Measurements from ENCODE around the gene FAM193B. TPM values are rescaled to one million over a fixed set of nuclear protein-coding genes. Genes with fewer than 3 reads are reported as not detected.

The FAM193B gene
- total and polyA plus RNA-seq, 4 donors: 14.3 to 31.8 (median 15.8) TPM

GRCh38 chr5:177520916-177521513, 33.3 kb downstream of the FAM193B start (continued):
- no peak for TF ChIP-seq CTCF (IDR thresholded peaks at IDR 0.05; ENCODE audit: low read depth, low read length, missing input control)
- no peak for TF ChIP-seq RXRA (IDR thresholded peaks at IDR 0.05)
- no peak for TF ChIP-seq YY1 (IDR thresholded peaks at IDR 0.05)

- H3K27me3 ChIP-seq (ENCODE audit: control insufficient read depth in 4 of 4, insufficient read depth in 4 of 4, low read length in 3 of 4): no peaks in the 10 kb centered on the region
- H3K9ac ChIP-seq (ENCODE audit: low read depth in 1 of 2, low read length in 2 of 2): no peak overlapping the region
- H3K27ac ChIP-seq (ENCODE audit: low read depth in 1 of 2, low read length in 2 of 2): no peak overlapping the region
- H3K4me1 ChIP-seq (ENCODE audit: control insufficient read depth in 4 of 4, insufficient read depth in 4 of 4, low read length in 3 of 4): peaks cover 5 to 25% (median 15%) of the 10 kb centered on the region in 4 donors
- WGBS: 97% methylated on average over 3 of the region's 3 CpGs
- no peaks in the 10 kb centered on the region for H3K9me3 ChIP-seq (ENCODE audit: control insufficient read depth in 4 of 4, low read length in 3 of 4)
- peaks cover 10 to 47% (median 23%) of the 10 kb centered on the region in 4 donors for H3K36me3 ChIP-seq (ENCODE audit: control insufficient read depth in 4 of 4, insufficient read depth in 3 of 4, low read depth in 1 of 4, low read length in 3 of 4)
- TF ChIP-seq JUND (IDR thresholded peaks at IDR 0.05) (no peak), ATF3 (IDR thresholded peaks at IDR 0.05) (no peak), HNF4G (IDR thresholded peaks at IDR 0.05) (no peak), MAX (IDR thresholded peaks at IDR 0.05) (no peak), RAD21 (IDR thresholded peaks at IDR 0.05) (no peak), RXRA (IDR thresholded peaks at IDR 0.05) (no peak), HNF4A (conservative IDR thresholded peaks at IDR 0.05) (no peak), FOXA2 (IDR thresholded peaks at IDR 0.05) (no peak), EGR1 (IDR thresholded peaks at IDR 0.05; ENCODE audit: low read depth in 2 of 2) (no peak)
- DNase-seq (ENCODE audit: low spot score): no peak
- no peak overlapping the region for H3K4me3 ChIP-seq (ENCODE audit: low read depth in 1 of 3, low read length in 3 of 3)
Measured at GRCh38 chr5:177520271-177520670, 34.1 kb downstream of the FAM193B start.

GRCh38 chr5:177519463-177520235, 34.7 kb downstream of the FAM193B start:
- Histone ChIP-seq H3K9me3 (ENCODE audit: control insufficient read depth in 4 of 4, low read length in 3 of 4) (no peaks in the 10 kb centered on the region), H3K9ac (ENCODE audit: low read depth in 1 of 2, low read length in 2 of 2) (no peak overlapping the region), H3K27me3 (ENCODE audit: control insufficient read depth in 4 of 4, insufficient read depth in 4 of 4, low read length in 3 of 4) (no peaks in the 10 kb centered on the region), H3K36me3 (ENCODE audit: control insufficient read depth in 4 of 4, insufficient read depth in 3 of 4, low read depth in 1 of 4, low read length in 3 of 4) (peaks cover 12 to 47% (median 27%) of the 10 kb centered on the region in 4 donors), H3K27ac (ENCODE audit: low read depth in 1 of 2, low read length in 2 of 2) (no peak overlapping the region), H3K4me3 (ENCODE audit: low read depth in 1 of 3, low read length in 3 of 3) (no peak overlapping the region), H3K4me1 (ENCODE audit: control insufficient read depth in 4 of 4, insufficient read depth in 4 of 4, low read length in 3 of 4) (peaks cover 5 to 32% (median 18%) of the 10 kb centered on the region in 4 donors)
- no peak for DNase-seq (ENCODE audit: low spot score)
- 85% methylated on average over 13 of the region's 13 CpGs for WGBS
- TF ChIP-seq YY1 (IDR thresholded peaks at IDR 0.05) (no peak), ZBTB33 (IDR thresholded peaks at IDR 0.05) (no peak), CTCF (IDR thresholded peaks at IDR 0.05; ENCODE audit: low read depth, low read length, missing input control) (no peak), NR2F2 (IDR thresholded peaks at IDR 0.05) (no peak), HNF4A (conservative IDR thresholded peaks at IDR 0.05) (no peak), SP1 (IDR thresholded peaks at IDR 0.05) (no peak), REST (IDR thresholded peaks at IDR 0.05) (no peak), FOXA1 (IDR thresholded peaks at IDR 0.05) (no peak), RAD21 (IDR thresholded peaks at IDR 0.05) (no peak), MAX (IDR thresholded peaks at IDR 0.05) (no peak), RXRA (IDR thresholded peaks at IDR 0.05) (no peak), EGR1 (IDR thresholded peaks at IDR 0.05; ENCODE audit: low read depth in 2 of 2) (no peak), FOXA2 (IDR thresholded peaks at IDR 0.05) (no peak), TAF1 (conservative IDR thresholded peaks at IDR 0.05) (no peak), HNF4G (IDR thresholded peaks at IDR 0.05) (no peak), JUND (IDR thresholded peaks at IDR 0.05) (no peak)
